T-cell (primary cell): ENCODE measurements around the gene MCRIP2. TPM values are rescaled to one million over a fixed set of nuclear protein-coding genes. Genes with fewer than 3 reads are reported as not detected.

Experiments used
- ATAC-seq, 4 experiments: fragments of 200-7000 bp in 3 of 4; fragments of 150-1000 bp in 1 of 4; cut with Tn5 transposase; replicated peaks in 1 of 4; 1 replicate in 3 of 4; 2 replicates in 1 of 4; pipeline ENCODE4 v1.10.0; 2021; ENCODE audit warnings: moderate library complexity in 3 of 4, mild to moderate bottlenecking in 2 of 4, moderate number of reproducible peaks in 1 of 4
- CTCF ChIA-PET, 2 donors: fragments of 300-600 bp; sonication (Branson Sonifier 250); formaldehyde crosslinking; loops; one replicate each; lab custom pipeline; 2022; ENCODE audit warnings: antibody characterized with exemption in 2 of 2; lab: Charles Lee
- POLR2A ChIA-PET, 2 donors: fragments of 300-600 bp; sonication (Branson Sonifier 250); formaldehyde crosslinking; loops; one replicate each; lab custom pipeline; 2022; ENCODE audit warnings: antibody characterized with exemption in 2 of 2; lab: Charles Lee
- DNase-seq, 35 experiments: peaks; one replicate each; pipeline versions ENCODE4 v3.0.0 to v3.0.0-alpha.2; 2013 to 2023
- H3K27ac ChIP-seq: one replicate; pipeline ENCODE4 v1.5.1; 2013; ENCODE audit warnings: low read length
- H3K27me3 ChIP-seq, 2 experiments: replicated peaks in 1 of 2; 1 replicate in 1 of 2; 2 replicates in 1 of 2; pipeline versions ENCODE4 v1.6.1 to v1.7.0; 2013; ENCODE audit warnings: low read length in 1 of 2, mixed read lengths in 1 of 2; ENCODE audit not compliant: control insufficient read depth in 2 of 2, insufficient read depth in 2 of 2; ENCODE audit errors: extremely low read depth in 1 of 2
- H3K36me3 ChIP-seq, 2 donors: 1 replicate in 1 of 2; 2 replicates in 1 of 2; pipeline versions ENCODE4 v1.6.1 to v1.7.0; 2013; ENCODE audit warnings: low read length in 1 of 2; ENCODE audit not compliant: control insufficient read depth in 2 of 2, insufficient read depth in 1 of 2; ENCODE audit errors: extremely low read depth in 1 of 2
- H3K4me1 ChIP-seq, 2 experiments: 1 replicate in 1 of 2; 2 replicates in 1 of 2; pipeline versions ENCODE4 v1.6.1 to v1.7.0; 2013; ENCODE audit warnings: low read length in 2 of 2, mixed read lengths in 1 of 2; ENCODE audit not compliant: insufficient read depth in 2 of 2, control insufficient read depth in 1 of 2; ENCODE audit errors: extremely low read depth in 1 of 2
- H3K4me3 ChIP-seq, 2 donors: 1 replicate in 1 of 2; 2 replicates in 1 of 2; pipeline versions ENCODE4 v1.5.1 to v1.7.0; 2013; ENCODE audit warnings: mild to moderate bottlenecking in 2 of 2, low read length in 1 of 2, moderate library complexity in 1 of 2; ENCODE audit not compliant: control insufficient read depth in 1 of 2; ENCODE audit errors: extremely low read depth in 1 of 2
- H3K9me3 ChIP-seq: 2 replicates; pipeline ENCODE4 v1.7.0; 2013
- H3K27ac Mint-ChIP-seq, 2 donors: one replicate each; pipeline ENCODE4 v1.8.0; 2020 to 2021; ENCODE audit warnings: mild to moderate bottlenecking in 2 of 2, mixed read lengths in 2 of 2
- H3K27me3 Mint-ChIP-seq, 2 donors: one replicate each; pipeline ENCODE4 v1.8.0; 2021 to 2022; ENCODE audit warnings: mixed read lengths in 2 of 2
- H3K36me3 Mint-ChIP-seq: one replicate; pipeline ENCODE4 v1.8.0; 2021; ENCODE audit warnings: mixed read lengths
- H3K4me1 Mint-ChIP-seq, 3 donors: one replicate each; pipeline ENCODE4 v1.8.0; 2020 to 2022; ENCODE audit warnings: mixed read lengths in 3 of 3, mild to moderate bottlenecking in 1 of 3
- H3K4me3 Mint-ChIP-seq, 3 donors: one replicate each; pipeline ENCODE4 v1.8.0; 2020 to 2022; ENCODE audit warnings: mild to moderate bottlenecking in 3 of 3, mixed read lengths in 3 of 3, moderate library complexity in 3 of 3
- H3K9me3 Mint-ChIP-seq, 3 donors: one replicate each; pipeline ENCODE4 v1.8.0; 2020 to 2022; ENCODE audit warnings: mixed read lengths in 3 of 3
- WGBS: methylation state at CpG from one replicate; pipeline ENCODE4 v1.1.5; 2013; ENCODE audit warnings: missing lambda C conversion rate; ENCODE audit not compliant: insufficient coverage; 5-methylcytosine and 5-hydroxymethylcytosine counted together
- total RNA-seq, 35 experiments: library from RNA in 6 of 35; stranded (reverse) in 6 of 35; fragments of 120-200 nt in 1 of 35; gene quantifications; one replicate each; pipeline versions ENCODE4 v1.2.1 to v1.2.4 and lab custom pipeline; 2013 to 2026

The MCRIP2 gene
- total RNA-seq, 5 donors from 2014 or later (not counting 1 experiment from before 2014, with no cell fraction given) = 19.1 to 43.0 (median 40.0) TPM

DNA sequence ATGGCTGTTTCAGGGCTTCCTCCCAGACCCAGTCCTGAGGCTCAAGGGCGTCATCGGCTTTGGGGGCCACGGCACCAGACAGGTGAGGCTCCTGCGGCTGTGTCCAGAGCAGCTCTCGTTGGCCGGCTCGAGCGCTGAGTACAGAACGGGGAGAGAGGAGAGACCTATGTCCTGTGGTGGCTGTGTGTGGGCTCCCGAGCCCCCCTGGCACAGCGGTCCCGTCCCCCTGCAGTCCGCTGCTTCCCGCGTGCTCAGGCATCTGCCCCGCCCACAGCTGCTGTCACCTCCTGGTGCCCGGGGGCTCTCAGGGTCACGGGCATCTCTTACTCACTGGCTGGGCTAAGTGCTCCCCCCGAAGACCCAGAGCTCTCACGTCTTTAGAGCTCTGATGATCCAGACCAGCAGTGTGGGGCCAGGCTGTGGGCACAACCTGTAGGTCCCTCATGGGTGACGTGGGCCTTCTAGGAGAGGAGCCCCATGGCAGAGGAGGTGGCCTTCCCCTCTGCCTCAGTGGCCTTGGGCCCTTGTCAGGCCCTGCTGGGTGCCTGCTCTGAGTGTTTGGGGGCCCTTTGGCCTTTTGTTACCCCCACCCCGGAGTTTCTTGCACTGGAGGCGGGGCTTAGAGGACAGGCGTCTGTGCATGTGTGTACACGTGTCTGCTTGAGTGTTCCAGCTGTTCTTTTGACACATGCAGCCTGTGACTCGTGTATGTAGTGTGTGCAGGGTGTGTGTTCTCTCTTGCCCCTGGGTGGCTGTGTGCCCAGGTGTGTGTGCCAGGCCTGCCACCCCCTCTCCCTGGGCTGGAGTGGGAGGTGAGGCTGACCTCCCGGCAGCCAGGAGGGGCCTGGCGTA lies 11.1 kb downstream of the MCRIP2 start:
- ATAC-seq = no peak
- Histone ChIP-seq H3K27me3 (no peaks in the 10 kb centered on the region), H3K9me3 (no peaks in the 10 kb centered on the region), H3K4me1 (peaks cover 5 to 20% of the 10 kb centered on the region in 2 experiments), H3K4me3 (no peak overlapping the region), H3K36me3 (peaks cover 0 to 7% of the 10 kb centered on the region in 2 donors), H3K27ac (no peak overlapping the region)
- 93% methylated on average over 24 of the region's 28 CpGs for WGBS
- ChIA-PET CTCF (no interaction called here), POLR2A (no interaction called here)
- Mint-ChIP-seq H3K27me3 (no peaks in the 10 kb centered on the region), H3K4me3 (no peak overlapping the region), H3K9me3 (no peaks in the 10 kb centered on the region), H3K4me1 (peaks cover 0 to 13% (median 13%) of the 10 kb centered on the region in 3 donors), H3K36me3 (no peaks in the 10 kb centered on the region), H3K27ac (no peak overlapping the region)
- DNase-seq = no peak

DNA sequence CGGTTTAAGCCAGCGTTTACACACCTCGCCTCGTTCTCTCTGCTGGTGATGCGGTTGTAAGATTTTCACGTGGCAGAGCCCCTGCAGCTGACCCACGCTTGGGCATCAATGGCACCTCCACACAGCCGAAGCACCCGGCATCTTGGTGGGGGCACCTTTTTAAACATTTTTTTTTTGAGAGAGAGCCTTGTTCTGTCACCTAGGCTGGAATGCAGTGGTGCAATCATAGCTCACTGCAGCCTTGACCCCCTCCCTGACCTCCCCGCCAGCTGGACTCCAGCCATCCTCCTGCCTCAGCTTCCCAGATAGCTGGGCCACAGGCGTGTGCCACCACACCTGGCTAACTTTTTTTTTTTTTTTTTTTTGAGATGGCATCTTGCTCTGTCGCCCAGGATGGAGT lies 12.4 kb downstream of the MCRIP2 start:
- H3K27ac Mint-ChIP-seq = no peak overlapping the region
- H3K9me3 Mint-ChIP-seq = no peaks in the 10 kb centered on the region
- H3K27me3 Mint-ChIP-seq = no peaks in the 10 kb centered on the region
- Histone ChIP-seq H3K36me3 (peaks cover 0 to 7% of the 10 kb centered on the region in 2 donors), H3K9me3 (no peaks in the 10 kb centered on the region), H3K27ac (no peak overlapping the region), H3K4me1 (peaks cover 0 to 8% of the 10 kb centered on the region in 2 experiments), H3K4me3 (no peak overlapping the region), H3K27me3 (no peaks in the 10 kb centered on the region)
- DNase-seq = no peak
- peaks cover 0 to 5% (median 4%) of the 10 kb centered on the region in 3 donors for H3K4me1 Mint-ChIP-seq
- H3K36me3 Mint-ChIP-seq = no peaks in the 10 kb centered on the region
- no peak for ATAC-seq
- no peak overlapping the region for H3K4me3 Mint-ChIP-seq
- POLR2A ChIA-PET = no interaction called here
- CTCF ChIA-PET = no interaction called here
- 98% methylated on average over 9 of the region's 12 CpGs for WGBS

DNA sequence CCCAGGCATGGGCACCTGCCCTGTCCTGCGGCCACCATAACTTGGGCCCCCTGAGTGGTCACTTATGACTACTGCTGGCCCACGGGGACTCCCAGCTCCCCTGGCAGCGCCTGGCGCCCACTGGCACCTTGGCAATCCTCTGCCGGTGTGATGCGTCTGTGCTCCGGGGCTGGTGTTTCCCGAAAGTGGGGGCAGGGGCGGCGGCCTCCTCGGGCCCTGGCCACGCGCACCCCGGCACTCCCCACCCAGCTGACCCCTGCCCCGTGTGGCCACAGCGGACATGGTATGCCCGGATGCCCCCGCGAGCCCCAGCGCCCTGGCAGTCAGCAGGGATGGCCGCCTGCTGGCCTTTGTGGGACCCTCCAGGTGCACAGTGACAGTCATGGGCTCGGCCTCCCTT lies 15.9 kb downstream of the MCRIP2 start:
- Histone ChIP-seq H3K27ac (no peak overlapping the region), H3K36me3 (no peaks in the 10 kb centered on the region), H3K9me3 (no peaks in the 10 kb centered on the region), H3K4me3 (no peak overlapping the region), H3K27me3 (no peaks in the 10 kb centered on the region), H3K4me1 (peaks cover 0 to 16% of the 10 kb centered on the region in 2 experiments)
- ChIA-PET CTCF (no interaction called here), POLR2A (no interaction called here)
- no peaks in the 10 kb centered on the region for H3K36me3 Mint-ChIP-seq
- no peak for DNase-seq
- H3K4me1 Mint-ChIP-seq = peaks cover 0 to 5% (median 5%) of the 10 kb centered on the region in 3 donors
- H3K27me3 Mint-ChIP-seq = no peaks in the 10 kb centered on the region
- no peak overlapping the region for H3K4me3 Mint-ChIP-seq
- no peak for ATAC-seq
- no peak overlapping the region for H3K27ac Mint-ChIP-seq
- 98% methylated on average over 22 of the region's 22 CpGs for WGBS
- no peaks in the 10 kb centered on the region for H3K9me3 Mint-ChIP-seq

GRCh38 chr16:658679-659571 lies 17.3 kb downstream of the MCRIP2 start:
- no peak overlapping the region for H3K4me3 ChIP-seq
- H3K4me1 ChIP-seq = peaks cover 0 to 16% of the 10 kb centered on the region in 2 experiments
- no peak for DNase-seq
- H3K27me3 Mint-ChIP-seq = no peaks in the 10 kb centered on the region
- no peaks in the 10 kb centered on the region for H3K9me3 Mint-ChIP-seq
- H3K4me1 Mint-ChIP-seq = peaks cover 0 to 7% (median 5%) of the 10 kb centered on the region in 3 donors
- ATAC-seq = no peak
- ChIA-PET CTCF (interaction anchor here in 1 of 2 donors (0.5 kb wide), 1 partner anchor 321 kb away, joined by 6 read pairs; no protein-coding TSS in a partner anchor), POLR2A (no interaction called here)
- no peak overlapping the region for H3K4me3 Mint-ChIP-seq
- H3K36me3 ChIP-seq = no peaks in the 10 kb centered on the region
- H3K27ac Mint-ChIP-seq = no peak overlapping the region
- H3K9me3 ChIP-seq = no peaks in the 10 kb centered on the region
- 94% methylated on average over 31 of the region's 35 CpGs for WGBS
- no peaks in the 10 kb centered on the region for H3K36me3 Mint-ChIP-seq
- H3K27me3 ChIP-seq = no peaks in the 10 kb centered on the region
- H3K27ac ChIP-seq = no peak overlapping the region

DNA sequence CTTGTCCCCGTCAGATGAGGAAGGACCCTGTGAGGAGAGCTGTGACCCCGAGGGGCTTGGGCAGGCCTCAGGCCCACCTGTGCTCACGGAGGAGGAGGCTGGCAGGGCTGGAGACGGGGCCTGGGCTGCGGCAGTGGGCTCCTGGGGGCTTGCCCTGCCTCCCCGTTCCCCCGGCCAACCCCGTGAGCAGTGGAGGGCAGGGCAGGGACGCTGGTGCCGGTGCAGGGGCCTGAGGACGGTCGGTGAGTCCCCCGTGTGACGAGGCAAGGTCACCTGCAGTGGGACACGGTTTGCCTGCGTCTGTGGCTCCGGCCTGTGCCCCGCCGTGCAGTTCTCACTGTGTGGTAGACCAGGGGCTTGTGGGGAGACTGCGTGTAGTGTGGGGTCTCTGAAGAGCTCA lies 18.0 kb downstream of the MCRIP2 start:
- no peaks in the 10 kb centered on the region for H3K9me3 ChIP-seq
- peaks cover 0 to 7% (median 5%) of the 10 kb centered on the region in 3 donors for H3K4me1 Mint-ChIP-seq
- WGBS = 88% methylated on average over 19 of the region's 20 CpGs
- H3K27ac Mint-ChIP-seq = no peak overlapping the region
- DNase-seq (no peak), ATAC-seq (no peak)
- H3K36me3 ChIP-seq = no peaks in the 10 kb centered on the region
- no peaks in the 10 kb centered on the region for H3K27me3 Mint-ChIP-seq
- CTCF ChIA-PET = interaction anchor here in 1 of 2 donors (0.5 kb wide), 1 partner anchor 307 kb away, joined by 3 read pairs; the partner anchor contains the start of gene AXIN1
- no peaks in the 10 kb centered on the region for H3K9me3 Mint-ChIP-seq
- H3K4me3 ChIP-seq = no peak overlapping the region
- no peaks in the 10 kb centered on the region for H3K36me3 Mint-ChIP-seq
- H3K27me3 ChIP-seq = no peaks in the 10 kb centered on the region
- peaks cover 0 to 16% of the 10 kb centered on the region in 2 experiments for H3K4me1 ChIP-seq
- no peak overlapping the region for H3K4me3 Mint-ChIP-seq
- H3K27ac ChIP-seq = no peak overlapping the region
- POLR2A ChIA-PET = no interaction called here

DNA sequence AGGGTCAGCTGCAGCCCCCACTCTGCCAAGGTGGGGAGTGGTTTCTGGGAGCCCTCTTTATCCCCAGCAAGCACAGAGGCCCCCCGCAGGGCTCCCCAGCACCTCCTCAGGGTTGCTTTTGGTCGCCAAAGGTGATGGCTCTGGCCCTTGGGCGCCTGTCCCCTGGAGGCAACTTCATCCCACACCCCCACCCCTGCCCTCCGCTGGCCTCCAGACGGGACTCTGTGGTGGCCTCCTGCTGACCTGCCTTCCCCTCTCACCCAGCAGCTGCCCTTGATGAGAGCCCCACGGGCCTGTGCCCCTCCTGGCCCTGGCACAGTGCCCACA lies 18.5 kb downstream of the MCRIP2 start:
- ChIA-PET POLR2A (no interaction called here), CTCF (interaction anchor here in 1 of 2 donors (0.5 kb wide), 1 partner anchor 307 kb away, joined by 3 read pairs; the partner anchor contains the start of gene AXIN1)
- DNase-seq (no peak), ATAC-seq (peak in 1 of 4 experiments; percentile 6)
- peaks cover 0 to 7% (median 5%) of the 10 kb centered on the region in 3 donors for H3K4me1 Mint-ChIP-seq
- no peaks in the 10 kb centered on the region for H3K27me3 Mint-ChIP-seq
- H3K36me3 Mint-ChIP-seq = no peaks in the 10 kb centered on the region
- 82% methylated on average over 4 of the region's 6 CpGs for WGBS
- no peaks in the 10 kb centered on the region for H3K9me3 ChIP-seq
- H3K36me3 ChIP-seq = no peaks in the 10 kb centered on the region
- H3K27ac Mint-ChIP-seq = no peak overlapping the region
- no peaks in the 10 kb centered on the region for H3K27me3 ChIP-seq
- H3K4me3 Mint-ChIP-seq = no peak overlapping the region
- H3K4me1 ChIP-seq = peaks cover 0 to 16% of the 10 kb centered on the region in 2 experiments
- no peak overlapping the region for H3K4me3 ChIP-seq
- H3K27ac ChIP-seq = no peak overlapping the region
- no peaks in the 10 kb centered on the region for H3K9me3 Mint-ChIP-seq
